Keratinocyte (primary cell): Measurements from ENCODE around the gene ZEB2. TPM values are rescaled to one million over a fixed set of nuclear protein-coding genes. Genes with fewer than 3 reads are reported as not detected.

Source experiments
- DNase-seq: peaks from one replicate; pipeline ENCODE4 v3.0.0-alpha.2; 2011; ENCODE audit warnings: low read depth, missing footprints, low spot score
- FAIRE-seq: peaks from 2 replicates; lab custom pipeline; 2011; peaks lifted over from hg19 to GRCh38; lab: Jason Lieb, UNC
- H2AFZ ChIP-seq: 2 replicates; pipeline ENCODE4 v1.6.0; 2012; ENCODE audit warnings: low read length, control low read depth, inconsistent platforms; ENCODE audit not compliant: control insufficient read depth
- H3K27ac ChIP-seq: 2 replicates; pipeline ENCODE4 v1.5.1; 2011; ENCODE audit warnings: low read length; ENCODE audit not compliant: control insufficient read depth, insufficient read depth
- H3K27me3 ChIP-seq: 3 replicates; pipeline ENCODE4 v1.6.0; 2011; ENCODE audit warnings: low read length; ENCODE audit not compliant: control insufficient read depth, insufficient read depth; ENCODE audit errors: extremely low read depth
- H3K36me3 ChIP-seq, 2 experiments: 2 replicates in 1 of 2; 3 replicates in 1 of 2; pipeline ENCODE4 v1.5.1; 2011; ENCODE audit warnings: low read length in 2 of 2, mild to moderate bottlenecking in 1 of 2; ENCODE audit not compliant: control insufficient read depth in 2 of 2, insufficient read depth in 2 of 2; ENCODE audit errors: extremely low read depth in 1 of 2
- H3K4me1 ChIP-seq: 3 replicates; pipeline ENCODE4 v1.5.1; 2011; ENCODE audit warnings: low read length; ENCODE audit not compliant: control insufficient read depth, insufficient read depth; ENCODE audit errors: extremely low read depth
- H3K4me2 ChIP-seq: 3 replicates; pipeline ENCODE4 v1.6.0; 2011; ENCODE audit warnings: low read depth, low read length; ENCODE audit not compliant: control insufficient read depth, insufficient read depth; ENCODE audit errors: extremely low read depth
- H3K4me3 ChIP-seq, 3 experiments: fragments of 200-600 bp in 1 of 3; sonication (generic) in 1 of 3; 2 replicates in 2 of 3; 3 replicates in 1 of 3; pipeline ENCODE4 v1.5.1; 2011 to 2016; ENCODE audit warnings: low read length in 3 of 3, mild to moderate bottlenecking in 3 of 3, control low read depth in 2 of 3, inconsistent platforms in 1 of 3, low read depth in 1 of 3, mixed read lengths in 1 of 3, mixed run types in 1 of 3, moderate library complexity in 1 of 3; ENCODE audit not compliant: control insufficient read depth in 2 of 3, insufficient read depth in 2 of 3; ENCODE audit errors: extremely low read depth in 1 of 3
- H3K79me2 ChIP-seq: 2 replicates; pipeline ENCODE4 v1.6.0; 2012; ENCODE audit warnings: low read length; ENCODE audit not compliant: control insufficient read depth, insufficient read depth
- H3K9ac ChIP-seq: 3 replicates; pipeline ENCODE4 v1.6.0; 2011; ENCODE audit warnings: low read length; ENCODE audit not compliant: control insufficient read depth, insufficient read depth; ENCODE audit errors: extremely low read depth
- H3K9me1 ChIP-seq: 3 replicates; pipeline ENCODE4 v1.6.0; 2011; ENCODE audit warnings: low read length; ENCODE audit not compliant: control insufficient read depth, insufficient read depth; ENCODE audit errors: extremely low read depth
- H3K9me3 ChIP-seq: 2 replicates; pipeline ENCODE4 v1.5.1; 2012; ENCODE audit warnings: low read depth, low read length; ENCODE audit not compliant: control insufficient read depth
- H4K20me1 ChIP-seq: 3 replicates; pipeline ENCODE4 v1.6.0; 2011; ENCODE audit warnings: low read length; ENCODE audit not compliant: control insufficient read depth, insufficient read depth; ENCODE audit errors: extremely low read depth
- CTCF ChIP-seq, 3 experiments: IDR thresholded peaks in 1 of 3; conservative IDR thresholded peaks in 1 of 3; optimal IDR thresholded peaks in 1 of 3; 2 replicates in 2 of 3; 3 replicates in 1 of 3; pipeline versions ENCODE3 to v1.5.1; 2011; ENCODE audit warnings: low read length in 3 of 3, mild to moderate bottlenecking in 3 of 3, moderate library complexity in 2 of 3, control low read depth in 1 of 3, inconsistent platforms in 1 of 3; ENCODE audit not compliant: insufficient read depth in 2 of 3; ENCODE audit errors: extremely low read depth in 1 of 3
- EZH2 ChIP-seq: IDR thresholded peaks from one replicate; pipeline ENCODE4 v1.6.1; 2012; ENCODE audit warnings: inconsistent platforms, mild to moderate bottlenecking, low read length, moderate library complexity
- dilution Hi-C: fragments of 300-500 bp; cut with MboI; formaldehyde crosslinking; loops from one replicate; pipeline ENCODE4 v1.7.0; 2020; ENCODE audit warnings: low sequenced_read_pairs; ENCODE audit not compliant: extremely low pct_ligation_motif_present
- polyA plus RNA-seq, 5 experiments: library from polyadenylated mRNA; depleted of rRNA in 3 of 5; stranded (reverse) in 3 of 5; stranded (forward) in 1 of 5; unstranded in 1 of 5; fragments of >200 nt; gene quantifications; 1 replicate in 1 of 5; 2 replicates in 3 of 5; 3 replicates in 1 of 5; pipeline versions ENCODE4 v1.2.1 to v1.2.3, GENCODE V29; 2011 to 2012; ENCODE audit warnings: missing spikeins in 2 of 5, low read depth in 1 of 5, low replicate concordance in 1 of 5

ZEB2 gene
- polyA plus RNA-seq, 1 donor (not counting 4 experiments of a cell fraction or from before 2014, with no cell fraction given) = 0.12 TPM

DNA sequence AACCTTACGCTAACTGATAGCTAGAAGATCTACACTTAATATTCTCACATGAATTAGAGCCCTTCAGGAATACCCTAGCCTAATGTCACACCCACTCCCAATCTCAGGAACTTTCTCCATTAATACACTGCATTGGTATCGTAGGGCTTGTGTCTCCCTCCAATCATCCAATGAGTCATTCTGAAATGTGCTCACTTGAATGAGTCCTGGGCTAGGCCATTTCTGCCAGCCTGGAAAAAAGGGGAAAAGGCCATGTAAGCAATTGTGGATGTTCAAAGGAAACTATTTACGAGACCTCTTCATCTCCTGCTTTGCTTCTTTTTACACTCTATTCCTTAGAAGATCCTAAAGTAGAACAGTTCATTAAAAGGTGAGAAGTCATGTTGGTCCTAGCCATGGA, 18.8 kb downstream of the ZEB2 start:
- Histone ChIP-seq H3K9ac (no peak overlapping the region), H3K27me3 (peaks cover 12% of the 10 kb centered on the region), H3K9me1 (no peaks in the 10 kb centered on the region), H2AFZ (no peak overlapping the region), H3K9me3 (no peaks in the 10 kb centered on the region), H3K79me2 (no peaks in the 10 kb centered on the region), H3K36me3 (no peaks in the 10 kb centered on the region), H3K4me1 (no peaks in the 10 kb centered on the region), H4K20me1 (no peaks in the 10 kb centered on the region), H3K4me2 (no peak overlapping the region), H3K4me3 (no peak overlapping the region), H3K27ac (no peak overlapping the region)
- FAIRE-seq (no peak), DNase-seq (no peak)
- dilution Hi-C loops = no loop called here
- TF ChIP-seq CTCF (optimal IDR thresholded peaks at IDR 0.05 in 1 of 3, IDR thresholded peaks at IDR 0.05 in 1 of 3, conservative IDR thresholded peaks at IDR 0.05 in 1 of 3; ENCODE audit: extremely low read depth in 1 of 3, insufficient read depth in 2 of 3, low read length in 3 of 3) = no peak
- no peak for TF ChIP-seq EZH2

DNA sequence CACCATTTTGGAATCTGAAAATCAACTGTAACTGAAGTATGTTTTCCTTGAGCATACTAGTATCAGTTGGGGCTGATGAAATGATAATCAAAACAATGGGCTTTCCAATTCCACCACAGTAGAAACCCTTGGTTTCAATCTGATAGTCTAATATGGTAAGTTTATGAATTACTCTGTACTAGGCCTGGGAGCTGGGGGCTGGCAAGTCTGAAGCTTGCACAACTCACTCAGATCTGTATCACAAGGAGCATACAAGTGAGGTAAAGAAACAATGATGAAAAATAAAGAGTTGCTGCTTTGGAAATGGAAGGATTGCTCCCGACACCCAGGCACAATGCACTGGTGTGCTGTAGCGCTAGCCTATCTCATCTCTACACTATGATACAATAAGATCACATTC, 19.4 kb downstream of the ZEB2 start:
- H3K4me2 ChIP-seq = no peak overlapping the region
- H3K4me1 ChIP-seq = no peaks in the 10 kb centered on the region
- no peaks in the 10 kb centered on the region for H3K36me3 ChIP-seq
- H3K79me2 ChIP-seq = no peaks in the 10 kb centered on the region
- no peak overlapping the region for H3K9ac ChIP-seq
- H3K4me3 ChIP-seq = no peak overlapping the region
- H3K27me3 ChIP-seq = peaks cover 12% of the 10 kb centered on the region
- dilution Hi-C loops = no loop called here
- no peak overlapping the region for H2AFZ ChIP-seq
- no peaks in the 10 kb centered on the region for H3K9me3 ChIP-seq
- H3K27ac ChIP-seq = no peak overlapping the region
- no peaks in the 10 kb centered on the region for H3K9me1 ChIP-seq
- DNase-seq (no peak), FAIRE-seq (no peak)
- H4K20me1 ChIP-seq = no peaks in the 10 kb centered on the region
- TF ChIP-seq EZH2 (no peak), CTCF (optimal IDR thresholded peaks at IDR 0.05 in 1 of 3, IDR thresholded peaks at IDR 0.05 in 1 of 3, conservative IDR thresholded peaks at IDR 0.05 in 1 of 3; ENCODE audit: extremely low read depth in 1 of 3, insufficient read depth in 2 of 3, low read length in 3 of 3) (no peak)
